IPS-15b (cell line): Measurements from ENCODE around the gene FOXA2.

Experiments used
- H3K27me3 ChIP-seq: one replicate; pipeline ENCODE4 v1.6.1; 2013; ENCODE audit warnings: low read length; ENCODE audit not compliant: control insufficient read depth, insufficient read depth
- H3K36me3 ChIP-seq: one replicate; pipeline ENCODE4 v1.6.1; 2013; ENCODE audit warnings: low read length; ENCODE audit not compliant: control insufficient read depth, insufficient read depth
- H3K4me1 ChIP-seq: one replicate; pipeline ENCODE4 v1.6.1; 2013; ENCODE audit warnings: mild to moderate bottlenecking, low read length; ENCODE audit not compliant: control insufficient read depth, insufficient read depth
- H3K4me3 ChIP-seq: one replicate; pipeline ENCODE4 v1.5.1; 2013; ENCODE audit warnings: low read depth, low read length
- H3K9ac ChIP-seq: one replicate; pipeline ENCODE4 v1.6.1; 2013; ENCODE audit warnings: low read depth, mild to moderate bottlenecking, low read length
- H3K9me3 ChIP-seq: one replicate; pipeline ENCODE4 v1.6.1; 2013; ENCODE audit warnings: mild to moderate bottlenecking, low read length; ENCODE audit not compliant: control insufficient read depth, insufficient read depth

Gene FOXA2

GRCh38 chr20:22582964-22583772, 1.2 kb downstream of the FOXA2 start:
- Histone ChIP-seq H3K36me3 (no peaks in the 10 kb centered on the region), H3K9ac (no peak overlapping the region), H3K9me3 (no peaks in the 10 kb centered on the region), H3K4me3 (peak overlapping the region; percentile 46), H3K4me1 (peaks cover 19% of the 10 kb centered on the region), H3K27me3 (peaks cover 90% of the 10 kb centered on the region)

- H3K27me3 ChIP-seq: peaks cover 90% of the 10 kb centered on the region
- H3K36me3 ChIP-seq: no peaks in the 10 kb centered on the region
- peaks cover 19% of the 10 kb centered on the region for H3K4me1 ChIP-seq
- no peaks in the 10 kb centered on the region for H3K9me3 ChIP-seq
- no peak overlapping the region for H3K9ac ChIP-seq
- peak overlapping the region; percentile 46 for H3K4me3 ChIP-seq
Measured at GRCh38 chr20:22582386-22582963, 1.9 kb downstream of the FOXA2 start.

GRCh38 chr20:22581437-22582385, 2.7 kb downstream of the FOXA2 start:
- peaks cover 90% of the 10 kb centered on the region for H3K27me3 ChIP-seq
- H3K4me3 ChIP-seq: peak overlapping the region; percentile 26
- H3K9ac ChIP-seq: no peak overlapping the region
- H3K9me3 ChIP-seq: no peaks in the 10 kb centered on the region
- H3K4me1 ChIP-seq: peaks cover 15% of the 10 kb centered on the region
- no peaks in the 10 kb centered on the region for H3K36me3 ChIP-seq

GRCh38 chr20:22579711-22580697, 4.4 kb downstream of the FOXA2 start:
- Histone ChIP-seq H3K4me1 (peaks cover 28% of the 10 kb centered on the region), H3K9ac (no peak overlapping the region), H3K9me3 (no peaks in the 10 kb centered on the region), H3K27me3 (peaks cover 90% of the 10 kb centered on the region), H3K4me3 (peak overlapping the region; percentile 28), H3K36me3 (no peaks in the 10 kb centered on the region)

- H3K4me3 ChIP-seq: peak overlapping the region; percentile 22
- no peak overlapping the region for H3K9ac ChIP-seq
- no peaks in the 10 kb centered on the region for H3K9me3 ChIP-seq
- peaks cover 37% of the 10 kb centered on the region for H3K4me1 ChIP-seq
- H3K27me3 ChIP-seq: peaks cover 95% of the 10 kb centered on the region
- no peaks in the 10 kb centered on the region for H3K36me3 ChIP-seq
Measured at GRCh38 chr20:22579119-22579427, 5.3 kb downstream of the FOXA2 start.

GRCh38 chr20:22578221-22579118, 5.9 kb downstream of the FOXA2 start:
- no peak overlapping the region for H3K9ac ChIP-seq
- H3K4me3 ChIP-seq: peak overlapping the region; percentile 37
- no peaks in the 10 kb centered on the region for H3K9me3 ChIP-seq
- peaks cover 95% of the 10 kb centered on the region for H3K27me3 ChIP-seq
- H3K4me1 ChIP-seq: peaks cover 39% of the 10 kb centered on the region
- H3K36me3 ChIP-seq: no peaks in the 10 kb centered on the region

GRCh38 chr20:22577515-22578220, 6.7 kb downstream of the FOXA2 start:
- no peaks in the 10 kb centered on the region for H3K9me3 ChIP-seq
- no peaks in the 10 kb centered on the region for H3K36me3 ChIP-seq
- H3K9ac ChIP-seq: no peak overlapping the region
- H3K4me3 ChIP-seq: peak overlapping the region; percentile 37
- peaks cover 95% of the 10 kb centered on the region for H3K27me3 ChIP-seq
- H3K4me1 ChIP-seq: peaks cover 44% of the 10 kb centered on the region

GRCh38 chr20:22576733-22577514, 7.4 kb downstream of the FOXA2 start:
- Histone ChIP-seq H3K36me3 (no peaks in the 10 kb centered on the region), H3K4me3 (peak overlapping the region; percentile 31), H3K27me3 (peaks cover 94% of the 10 kb centered on the region), H3K9me3 (no peaks in the 10 kb centered on the region), H3K4me1 (peaks cover 49% of the 10 kb centered on the region), H3K9ac (no peak overlapping the region)

- peaks cover 94% of the 10 kb centered on the region for H3K27me3 ChIP-seq
- no peaks in the 10 kb centered on the region for H3K36me3 ChIP-seq
- peaks cover 54% of the 10 kb centered on the region for H3K4me1 ChIP-seq
- H3K9me3 ChIP-seq: no peaks in the 10 kb centered on the region
- H3K9ac ChIP-seq: no peak overlapping the region
- peak overlapping the region; percentile 31 for H3K4me3 ChIP-seq
Measured at GRCh38 chr20:22576273-22576672, 8.1 kb downstream of the FOXA2 start.
